HL-60/S4 treated with phorbol 12-myristate 13-acetate at 8.2 ng/mL for 4 days and 3 days (cell line): Measurements from ENCODE around the gene KLK3.
"Not testable (repeated sequence)": the region's sequence is repeated elsewhere in the genome, so short reads cannot be mapped to it uniquely, and the experiment has no call there.

Experiments
- in situ Hi-C: fragments of 300-500 bp; cut with MboI; formaldehyde crosslinking; loops from 2 replicates; pipeline ENCODE4 v1.15.0; 2022; ENCODE audit warnings: low sequenced_read_pairs

Gene KLK3

DNA sequence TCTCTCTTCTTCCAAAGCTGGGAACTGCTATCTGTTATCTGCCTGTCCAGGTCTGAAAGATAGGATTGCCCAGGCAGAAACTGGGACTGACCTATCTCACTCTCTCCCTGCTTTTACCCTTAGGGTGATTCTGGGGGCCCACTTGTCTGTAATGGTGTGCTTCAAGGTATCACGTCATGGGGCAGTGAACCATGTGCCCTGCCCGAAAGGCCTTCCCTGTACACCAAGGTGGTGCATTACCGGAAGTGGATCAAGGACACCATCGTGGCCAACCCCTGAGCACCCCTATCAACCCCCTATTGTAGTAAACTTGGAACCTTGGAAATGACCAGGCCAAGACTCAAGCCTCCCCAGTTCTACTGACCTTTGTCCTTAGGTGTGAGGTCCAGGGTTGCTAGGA lies 5.1 kb downstream of the KLK3 start:
- in situ Hi-C loops: no loop called here

DNA sequence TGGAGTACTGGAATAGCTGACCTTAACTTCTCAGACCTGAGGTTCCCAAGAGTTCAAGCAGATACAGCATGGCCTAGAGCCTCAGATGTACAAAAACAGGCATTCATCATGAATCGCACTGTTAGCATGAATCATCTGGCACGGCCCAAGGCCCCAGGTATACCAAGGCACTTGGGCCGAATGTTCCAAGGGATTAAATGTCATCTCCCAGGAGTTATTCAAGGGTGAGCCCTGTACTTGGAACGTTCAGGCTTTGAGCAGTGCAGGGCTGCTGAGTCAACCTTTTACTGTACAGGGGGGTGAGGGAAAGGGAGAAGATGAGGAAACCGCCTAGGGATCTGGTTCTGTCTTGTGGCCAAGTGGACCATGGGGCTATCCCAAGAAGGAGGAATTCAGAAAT lies 6.3 kb downstream of the KLK3 start:
- in situ Hi-C loops: no loop called here

DNA sequence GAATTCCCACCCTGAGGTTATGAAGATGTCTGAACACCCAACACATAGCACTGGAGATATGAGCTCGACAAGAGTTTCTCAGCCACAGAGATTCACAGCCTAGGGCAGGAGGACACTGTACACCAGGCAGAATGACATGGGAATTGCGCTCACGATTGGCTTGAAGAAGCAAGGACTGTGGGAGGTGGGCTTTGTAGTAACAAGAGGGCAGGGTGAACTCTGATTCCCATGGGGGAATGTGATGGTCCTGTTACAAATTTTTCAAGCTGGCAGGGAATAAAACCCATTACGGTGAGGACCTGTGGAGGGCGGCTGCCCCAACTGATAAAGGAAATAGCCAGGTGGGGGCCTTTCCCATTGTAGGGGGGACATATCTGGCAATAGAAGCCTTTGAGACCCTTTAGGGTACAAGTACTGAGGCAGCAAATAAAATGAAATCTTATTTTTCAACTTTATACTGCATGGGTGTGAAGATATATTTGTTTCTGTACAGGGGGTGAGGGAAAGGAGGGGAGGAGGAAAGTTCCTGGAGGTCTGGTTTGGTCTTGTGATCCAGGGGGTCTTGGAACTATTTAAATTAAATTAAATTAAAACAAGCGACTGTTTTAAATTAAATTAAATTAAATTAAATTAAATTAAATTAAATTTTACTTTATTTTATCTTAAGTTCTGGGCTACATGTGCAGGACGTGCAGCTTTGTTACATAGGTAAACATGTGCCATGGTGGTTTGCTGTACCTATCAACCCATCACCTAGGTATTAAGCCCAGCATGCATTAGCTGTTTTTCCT lies 7.0 kb downstream of the KLK3 start:
- in situ Hi-C loops: no loop called here

GRCh38 chr19:50869479-50869878 lies 14.8 kb downstream of the KLK3 start:
- in situ Hi-C loops: no loop called here

GRCh38 chr19:50870417-50871089 lies 15.8 kb downstream of the KLK3 start:
- in situ Hi-C loops: no loop called here

GRCh38 chr19:50873056-50873455 lies 18.3 kb downstream of the KLK3 start, which contains the start of gene KLK2:
Gene KLK2, plus strand, starts transcription at chr19:50873439. Its CDS starts 35 bp downstream, at chr19:50873474.
- in situ Hi-C loops: no loop called here

- in situ Hi-C loops: no loop called here
These were observed 19.5 kb downstream of the KLK3 start for GRCh38 chr19:50874211-50874610.

DNA sequence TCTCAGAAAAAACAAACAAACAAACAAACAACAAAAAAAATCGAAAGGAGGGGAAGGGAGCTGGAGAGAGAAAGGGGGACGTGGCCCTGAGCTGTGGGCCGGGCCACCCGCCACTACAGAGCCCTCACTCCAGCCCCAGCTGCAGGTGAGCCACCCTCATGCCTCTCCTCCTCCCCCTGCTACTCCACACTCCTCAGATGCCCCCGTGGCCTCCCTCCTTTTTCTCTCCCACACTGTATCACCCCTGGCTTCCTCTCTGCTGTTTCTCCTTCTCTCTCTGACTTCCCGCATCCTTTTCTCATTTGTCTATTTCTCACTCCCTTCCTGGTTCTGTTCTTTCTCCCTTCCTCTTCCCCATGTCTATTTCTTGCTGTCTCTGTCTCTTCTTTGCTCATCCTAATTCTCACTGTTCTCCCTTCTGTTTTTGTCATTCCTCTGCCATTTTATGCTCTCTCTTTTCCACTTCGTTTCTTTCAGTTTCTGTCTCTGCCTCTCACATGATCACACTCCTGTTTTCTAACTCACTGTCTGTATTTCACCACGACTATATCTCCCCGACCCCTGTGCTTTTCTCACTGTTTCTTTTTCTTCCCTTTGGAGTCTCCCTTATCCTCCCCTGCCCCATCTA lies 21.2 kb downstream of the KLK3 start:
- in situ Hi-C loops: no loop called here

DNA sequence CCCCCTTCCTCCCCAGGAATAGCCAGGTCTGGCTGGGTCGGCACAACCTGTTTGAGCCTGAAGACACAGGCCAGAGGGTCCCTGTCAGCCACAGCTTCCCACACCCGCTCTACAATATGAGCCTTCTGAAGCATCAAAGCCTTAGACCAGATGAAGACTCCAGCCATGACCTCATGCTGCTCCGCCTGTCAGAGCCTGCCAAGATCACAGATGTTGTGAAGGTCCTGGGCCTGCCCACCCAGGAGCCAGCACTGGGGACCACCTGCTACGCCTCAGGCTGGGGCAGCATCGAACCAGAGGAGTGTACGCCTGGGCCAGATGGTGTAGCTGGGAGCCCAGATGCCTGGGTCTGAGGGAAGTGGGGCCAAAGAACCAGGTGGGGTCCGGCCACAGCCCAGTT lies 21.7 kb downstream of the KLK3 start:
- in situ Hi-C loops: no loop called here

- in situ Hi-C loops: no loop called here
These were observed 22.6 kb downstream of the KLK3 start for GRCh38 chr19:50877338-50877737.

- in situ Hi-C loops: no loop called here
These were observed 24.1 kb downstream of the KLK3 start for GRCh38 chr19:50878851-50879250.

- in situ Hi-C loops: no loop called here
These were observed 25.5 kb downstream of the KLK3 start for GRCh38 chr19:50880241-50880640.

- in situ Hi-C loops: no loop called here
These were observed 27.5 kb downstream of the KLK3 start for GRCh38 chr19:50882188-50882587.

GRCh38 chr19:50889638-50890037 lies 34.9 kb downstream of the KLK3 start:
- in situ Hi-C loops: no loop called here

DNA sequence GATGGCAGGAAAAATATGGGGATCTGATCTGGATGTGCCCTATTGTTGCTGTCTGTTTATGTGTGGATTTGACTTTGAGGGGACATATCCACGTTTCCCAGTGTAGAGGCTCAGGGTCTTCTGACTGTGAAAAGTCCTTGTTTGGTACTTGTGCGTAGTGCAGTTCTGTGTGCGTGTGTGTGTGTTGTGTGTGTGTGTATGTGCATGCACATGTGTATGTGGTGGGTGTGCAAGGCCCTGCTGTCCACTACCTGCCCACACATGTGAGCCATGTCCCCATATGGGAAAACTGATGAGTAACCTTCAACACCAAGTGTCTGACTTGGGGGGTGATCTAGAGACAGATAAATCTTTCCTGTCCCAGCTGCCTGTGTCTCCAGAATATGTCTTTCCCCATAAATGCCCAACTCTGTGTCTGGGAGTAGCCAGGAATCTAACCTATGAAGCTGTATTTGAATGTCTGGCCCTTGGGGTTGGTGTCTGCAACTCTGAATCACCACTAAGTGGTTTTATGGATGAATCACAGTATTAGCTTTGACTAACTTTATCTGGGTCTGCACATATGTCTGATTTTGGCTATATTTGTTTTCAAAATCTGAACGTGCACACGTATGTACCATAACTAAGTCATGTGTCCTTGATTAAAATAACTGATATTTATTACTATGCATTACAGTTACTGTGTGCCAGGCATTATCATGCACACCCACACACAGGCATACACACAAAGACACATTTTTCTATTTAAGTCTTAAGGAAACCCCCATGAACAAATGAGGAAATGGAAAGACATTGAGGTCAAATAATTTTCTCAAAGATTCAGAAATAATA lies 35.9 kb downstream of the KLK3 start:
- in situ Hi-C loops: no loop called here

DNA sequence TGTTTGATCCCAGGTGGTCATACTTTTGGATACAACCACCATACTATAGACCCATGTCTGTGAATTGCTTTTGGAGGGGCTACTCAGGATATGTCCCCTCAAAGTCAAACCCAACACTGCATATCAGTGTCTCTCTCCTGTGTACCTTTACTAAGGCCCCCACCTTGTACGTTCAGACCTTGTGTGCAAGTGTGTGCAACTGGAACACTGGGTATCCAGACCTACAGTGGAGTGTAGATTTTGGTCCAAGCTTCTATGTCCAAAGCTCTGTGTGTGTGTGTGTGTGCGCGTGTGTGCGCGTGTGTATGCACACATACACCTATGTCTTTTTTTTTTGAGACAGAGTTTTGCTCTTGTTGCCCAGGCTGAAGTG lies 36.5 kb downstream of the KLK3 start:
- in situ Hi-C loops: no loop called here

GRCh38 chr19:50893047-50893736 lies 38.5 kb downstream of the KLK3 start:
- in situ Hi-C loops: no loop called here

GRCh38 chr19:50894478-50895356 lies 40.0 kb downstream of the KLK3 start:
- in situ Hi-C loops: no loop called here

DNA sequence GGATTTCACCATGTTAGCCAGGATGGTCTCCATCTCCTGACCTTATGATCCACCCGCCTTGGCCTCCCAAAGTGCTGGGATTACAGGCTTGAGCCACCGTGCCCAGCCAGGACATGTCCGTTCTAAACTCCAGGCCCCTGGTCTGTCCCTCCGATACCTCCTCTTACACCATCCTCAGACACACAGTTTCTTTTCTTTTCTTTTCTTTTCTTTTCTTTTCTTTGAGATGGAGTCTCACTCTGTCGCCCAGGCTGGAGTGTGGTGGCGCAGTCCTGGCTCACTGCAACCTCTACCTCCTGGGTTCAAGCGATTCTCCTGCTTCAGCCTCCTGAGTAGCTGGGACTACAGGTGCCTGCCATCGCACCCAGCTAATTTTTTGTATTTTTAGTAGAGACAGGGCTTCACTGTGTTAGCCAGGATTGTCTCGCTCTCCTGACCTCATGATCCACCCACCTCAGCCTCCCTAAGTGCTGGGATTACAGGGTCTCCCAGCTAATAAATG lies 41.4 kb downstream of the KLK3 start:
- in situ Hi-C loops: not testable (repeated sequence)
